HG03558 (cell line): Measurements from ENCODE around the gene GNAT3.

Experiments
- ATAC-seq: cut with Tn5 transposase; IDR thresholded peaks from one replicate; pipeline ENCODE4 v1.9.1; 2021; ENCODE audit warnings: moderate number of reproducible peaks; ENCODE audit not compliant: unreplicated experiment; ENCODE audit errors: extremely low read depth

GNAT3 gene

DNA sequence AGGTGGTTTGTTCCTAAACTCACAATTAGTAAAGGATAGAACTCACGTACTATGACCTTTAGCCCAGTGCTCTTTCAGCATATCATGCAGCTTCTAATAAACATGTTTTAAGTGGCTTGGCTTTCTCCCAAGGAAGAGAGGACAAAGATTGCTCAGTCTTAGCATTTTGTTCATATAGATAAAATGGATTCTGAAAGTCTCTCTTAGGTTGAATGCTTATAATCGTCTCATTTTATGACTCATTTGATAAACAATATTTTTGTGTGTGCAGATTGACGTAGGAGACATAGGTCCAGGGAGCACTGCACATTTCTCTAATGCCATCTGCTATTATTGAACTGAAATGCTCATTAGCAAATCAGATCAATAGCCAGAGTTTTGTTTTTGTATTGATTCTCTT lies 44.8 kb downstream of the GNAT3 start:
- ATAC-seq = no peak

DNA sequence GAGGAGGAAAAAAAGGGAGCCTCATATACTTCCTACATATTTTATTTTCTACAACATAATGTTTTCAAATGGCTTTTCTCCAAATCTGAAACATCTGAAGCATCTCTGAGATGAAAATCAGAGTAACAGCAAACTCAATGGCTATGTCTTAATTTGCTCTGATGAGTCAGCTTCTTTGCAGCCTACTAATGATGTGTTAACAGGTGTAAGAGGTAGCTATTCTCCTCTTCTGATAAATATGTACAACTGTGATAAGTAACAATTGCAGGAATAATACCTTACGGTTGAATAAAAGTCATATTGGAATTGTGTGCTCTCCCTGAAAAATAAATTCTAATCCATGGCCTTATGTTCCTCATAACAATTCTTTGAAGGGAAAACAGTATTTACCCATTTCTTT lies 45.2 kb downstream of the GNAT3 start:
- no peak for ATAC-seq

DNA sequence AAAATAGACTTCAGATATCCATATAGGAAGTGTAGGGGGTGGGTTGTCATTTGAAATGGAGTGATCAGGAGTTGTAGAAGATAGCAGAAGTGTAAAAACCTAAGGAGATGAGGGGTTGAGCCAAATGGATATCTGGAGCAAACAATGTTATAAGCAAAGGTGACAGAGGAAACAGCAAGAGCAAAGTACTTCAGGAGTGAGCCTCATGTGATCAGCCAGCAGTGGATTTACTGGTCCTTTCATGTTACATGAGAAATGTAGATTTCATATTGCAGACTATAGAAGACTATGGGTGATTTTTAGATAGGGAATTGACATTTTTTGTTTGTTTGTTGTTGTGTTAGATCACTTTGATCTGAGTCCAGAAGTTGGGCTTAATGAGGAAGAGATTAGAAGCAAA lies 47.7 kb downstream of the GNAT3 start:
- ATAC-seq = no peak

DNA sequence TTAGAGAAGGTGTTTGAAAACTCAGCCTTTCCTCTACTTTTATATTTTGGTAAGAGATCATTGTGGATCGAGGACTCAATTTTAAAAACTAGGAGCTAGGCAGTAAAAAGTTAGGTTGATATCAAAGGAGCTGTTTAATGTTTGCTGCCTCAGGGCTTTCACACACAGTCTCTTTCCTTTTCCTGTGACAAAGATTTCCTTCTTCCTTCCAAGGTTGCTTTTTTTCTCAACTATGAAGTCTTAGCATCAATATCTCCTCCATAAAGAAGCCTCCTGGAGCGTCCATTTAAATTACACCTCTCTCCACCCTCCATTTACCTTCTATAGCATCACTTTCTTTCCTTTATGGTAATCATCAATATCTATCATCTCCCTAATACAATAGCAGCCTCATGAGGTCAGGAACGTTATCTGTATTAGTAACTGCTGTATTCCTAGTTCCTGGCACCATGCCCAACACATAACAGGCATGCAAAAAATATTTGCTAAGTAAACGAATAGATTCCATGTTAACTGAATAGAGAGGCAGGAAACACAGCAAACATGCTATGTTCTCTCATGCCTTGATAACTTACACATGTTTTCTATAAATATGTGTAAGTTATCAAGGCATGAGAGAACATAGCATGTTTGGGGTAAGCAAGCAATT lies 48.5 kb downstream of the GNAT3 start:
- ATAC-seq = no peak

DNA sequence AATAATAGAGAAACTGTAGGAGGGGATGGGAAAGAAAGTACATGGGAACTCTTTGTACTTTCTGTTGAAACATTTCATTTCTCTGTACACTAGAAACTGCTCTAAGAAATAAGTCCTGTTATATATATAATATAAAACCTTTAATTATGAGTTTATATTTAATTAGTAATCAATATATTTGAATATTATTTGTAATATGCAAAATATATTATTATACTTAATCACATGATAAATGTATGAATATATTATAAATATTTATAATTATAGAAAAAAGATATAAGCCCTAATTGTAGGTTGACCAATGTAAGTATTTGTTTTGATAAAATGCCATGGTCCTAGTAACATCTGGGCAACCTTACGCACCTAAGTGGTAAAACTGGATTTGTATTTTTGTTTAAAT lies 51.0 kb downstream of the GNAT3 start:
- no peak for ATAC-seq

DNA sequence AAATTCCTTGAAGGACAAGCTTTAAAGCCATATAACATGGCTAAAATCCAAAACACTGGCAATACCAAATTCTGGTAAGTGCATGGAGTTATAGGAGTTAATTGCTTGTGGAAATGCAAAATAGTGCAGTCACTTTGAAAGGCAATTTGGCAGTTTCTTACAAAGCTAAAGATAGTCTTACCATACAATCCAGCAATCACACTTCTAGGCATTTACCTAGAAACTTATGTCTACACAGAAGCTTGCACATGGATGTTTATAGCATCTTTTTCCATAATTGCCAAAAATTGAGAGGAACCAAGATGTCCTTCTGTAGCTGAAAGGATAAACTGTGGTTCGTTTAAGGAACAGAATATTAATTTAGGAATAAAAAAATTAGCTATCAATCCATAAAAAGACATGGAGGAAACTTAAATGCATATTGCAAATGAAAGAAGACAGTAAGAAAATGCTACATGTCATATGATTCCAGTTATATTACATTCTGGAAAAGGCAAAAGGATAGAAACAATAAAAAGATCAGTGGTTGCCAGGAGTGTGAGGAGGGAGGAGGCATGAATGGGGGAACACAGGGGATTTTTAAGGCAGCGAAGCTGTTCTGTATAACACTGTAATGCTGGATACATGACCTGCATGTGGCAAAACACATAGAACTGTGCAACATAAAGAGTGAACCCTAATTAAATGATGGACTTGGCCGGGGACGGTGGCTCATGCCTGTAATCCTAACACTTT lies 51.9 kb downstream of the GNAT3 start:
- no peak for ATAC-seq

DNA sequence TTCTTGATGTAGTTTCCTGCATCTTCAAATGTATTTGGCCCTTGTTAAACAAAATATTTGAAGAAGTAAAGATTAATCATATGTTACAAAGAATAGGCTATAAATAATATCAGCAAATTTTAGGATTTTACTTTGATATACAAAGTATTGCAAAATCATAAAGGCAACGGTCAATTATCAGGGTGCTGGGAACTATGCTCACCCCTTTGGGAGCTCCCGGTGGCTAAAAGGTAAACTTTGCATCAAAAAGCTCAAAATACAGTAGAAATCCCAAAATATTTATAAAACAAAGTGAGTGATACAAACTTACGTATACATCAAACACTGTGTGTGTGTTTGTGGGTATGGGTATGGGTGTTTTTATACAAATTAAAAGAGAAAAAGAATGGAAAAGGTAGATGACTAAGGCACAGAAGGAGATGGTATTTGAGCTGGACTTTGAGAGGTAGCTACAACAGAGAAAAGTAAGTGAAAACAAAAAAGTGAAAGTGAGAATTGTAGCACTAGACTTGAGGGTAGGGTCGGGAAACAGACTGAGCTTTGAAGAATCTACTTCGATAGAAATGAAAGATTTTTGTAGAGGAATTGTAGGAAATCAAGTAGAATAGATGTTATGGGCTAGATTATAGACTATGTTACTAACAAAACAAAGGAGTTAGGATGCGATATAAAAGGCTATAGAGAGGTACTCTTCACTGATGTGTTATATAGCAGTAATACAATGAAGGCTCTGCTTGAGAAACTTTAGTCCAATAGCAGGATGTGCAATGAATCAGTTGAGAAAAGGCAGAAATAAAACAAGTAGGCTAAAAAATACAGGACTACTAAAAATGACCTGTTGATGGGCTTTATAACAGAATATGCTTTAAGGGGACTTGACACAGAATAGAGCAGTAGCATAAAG lies 52.8 kb downstream of the GNAT3 start:
- ATAC-seq = no peak

DNA sequence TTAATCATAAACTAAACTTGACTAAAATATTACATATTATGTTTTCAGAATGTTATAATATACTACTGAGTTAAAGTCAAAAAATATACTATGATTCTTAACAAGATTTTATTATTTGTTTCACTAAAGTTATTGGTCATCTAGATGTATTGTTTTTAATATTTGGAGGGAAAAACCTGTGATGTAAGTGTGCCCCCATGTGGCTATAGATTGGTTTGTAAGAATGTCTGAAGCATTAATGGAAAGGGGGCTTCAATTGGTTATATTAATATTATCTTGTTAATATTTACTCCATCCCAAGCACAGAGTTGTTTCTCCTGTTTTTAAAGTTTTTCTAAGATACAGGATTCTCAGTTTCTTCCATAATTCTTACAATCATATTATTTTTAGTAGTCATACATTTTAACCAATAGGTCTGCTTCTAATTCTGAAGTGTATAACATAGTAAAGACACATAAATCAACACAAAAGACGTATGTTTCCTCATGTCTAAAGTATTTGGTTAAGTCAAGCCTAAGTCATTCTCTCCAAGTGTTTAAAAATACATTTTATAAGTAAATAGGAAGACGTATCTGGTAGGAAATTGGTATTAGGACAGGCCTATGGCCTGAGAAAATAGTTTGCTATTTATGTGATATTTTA lies 58.0 kb downstream of the GNAT3 start:
- no peak for ATAC-seq

DNA sequence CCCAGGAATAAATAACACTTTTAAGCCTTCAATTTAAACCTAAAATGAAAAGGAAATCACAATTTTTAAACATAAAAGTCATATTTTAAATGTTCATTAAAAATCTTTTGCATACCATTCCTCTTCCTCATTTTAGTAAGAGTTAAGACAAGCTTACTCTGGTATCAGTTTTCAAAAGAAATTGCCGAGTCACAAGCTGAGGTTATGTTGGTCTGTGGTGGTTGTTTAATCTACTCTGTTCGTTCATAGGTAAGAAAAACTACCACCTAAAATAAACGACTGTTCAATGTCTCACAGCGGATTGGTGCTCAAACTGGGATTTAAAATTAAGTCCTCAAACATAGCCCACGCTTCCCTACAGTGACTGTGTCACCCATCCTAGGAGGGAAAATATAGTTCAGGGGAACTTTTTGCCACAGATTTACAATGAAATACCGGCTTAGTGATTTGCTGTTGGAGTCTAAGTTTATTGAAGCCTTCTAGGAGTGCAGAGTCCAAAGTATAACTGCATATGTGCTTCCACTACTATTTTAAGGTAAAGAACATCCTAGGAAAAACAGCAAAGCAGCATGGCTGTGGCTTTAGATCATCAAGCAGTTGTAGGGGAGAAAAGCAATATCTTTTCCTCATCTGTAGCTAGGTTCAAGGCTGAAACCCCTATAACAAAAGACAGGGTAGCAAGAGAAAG lies 61.1 kb downstream of the GNAT3 start:
- no peak for ATAC-seq

DNA sequence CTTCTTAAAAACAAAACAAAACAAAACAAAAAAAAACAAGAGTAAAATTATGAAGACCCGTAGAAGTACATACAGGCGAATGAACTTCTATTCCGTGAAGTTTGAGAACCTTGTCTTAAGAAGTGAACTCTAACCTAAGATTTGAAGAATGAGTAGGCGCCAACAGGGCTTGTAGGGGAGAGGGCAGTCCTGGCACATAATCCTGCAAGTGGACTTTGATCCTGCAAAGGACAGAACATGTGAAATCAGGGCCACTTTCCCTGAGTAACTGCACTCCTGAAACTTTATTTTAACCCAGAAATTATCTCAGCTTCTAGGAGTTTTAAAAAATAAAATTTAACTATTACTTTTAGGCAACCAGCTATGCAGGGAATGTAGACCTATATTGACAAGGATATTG lies 62.0 kb downstream of the GNAT3 start:
- ATAC-seq = no peak

DNA sequence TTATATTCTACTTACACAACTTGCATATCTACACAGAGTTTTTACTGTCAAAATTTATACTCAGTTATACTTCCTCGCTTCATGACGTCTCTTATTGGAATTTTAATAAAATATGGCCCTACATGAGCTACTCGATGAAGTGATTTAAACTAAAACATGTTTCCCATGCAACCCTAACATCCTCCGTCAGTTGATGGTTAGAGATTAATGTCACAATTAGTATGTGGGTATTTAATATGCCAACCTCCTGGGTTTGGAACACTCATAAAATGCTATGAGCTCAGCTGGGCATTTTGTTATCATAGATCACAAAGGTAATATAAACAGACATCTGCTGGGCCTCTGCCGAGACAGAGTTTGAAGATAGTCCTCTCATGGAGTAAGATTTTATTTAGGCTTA lies 66.5 kb downstream of the GNAT3 start:
- ATAC-seq = no peak

DNA sequence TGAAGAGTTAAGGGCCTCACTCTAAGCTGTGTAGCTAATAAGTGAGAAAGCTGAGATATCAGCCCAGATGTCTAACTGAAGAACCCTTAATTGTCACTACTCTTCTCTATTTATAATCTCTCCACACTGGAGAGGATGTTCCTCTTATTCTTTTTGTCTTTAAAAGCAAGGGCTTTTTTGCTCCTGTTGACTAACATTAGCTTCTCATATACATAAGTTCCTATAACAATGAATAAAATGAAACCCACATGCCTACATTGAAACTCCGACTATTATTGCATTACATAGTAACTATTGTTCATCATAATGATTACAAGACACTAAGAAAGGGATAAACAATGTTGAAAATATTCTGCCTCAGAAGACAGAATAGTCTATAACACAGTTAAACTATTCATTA lies 67.1 kb downstream of the GNAT3 start:
- no peak for ATAC-seq

DNA sequence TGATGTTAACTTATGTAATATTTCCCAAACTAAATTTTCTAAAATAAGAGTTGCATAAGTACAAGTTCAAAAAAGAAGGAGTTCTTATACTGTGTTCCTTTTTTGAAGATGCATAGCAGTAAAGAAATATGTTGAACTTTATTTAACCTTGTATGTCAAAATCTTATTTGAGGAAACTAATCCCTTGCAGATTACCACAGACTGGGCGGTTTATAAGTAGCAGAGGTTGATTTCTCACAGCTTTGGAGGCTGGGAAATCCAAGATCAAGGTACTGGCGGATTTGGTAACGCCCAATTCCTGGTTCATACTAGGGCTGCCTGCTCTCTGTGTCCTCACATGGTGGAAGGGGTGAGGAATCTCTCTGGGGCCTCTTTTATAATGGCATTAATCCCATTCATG lies 68.5 kb downstream of the GNAT3 start:
- ATAC-seq = no peak

DNA sequence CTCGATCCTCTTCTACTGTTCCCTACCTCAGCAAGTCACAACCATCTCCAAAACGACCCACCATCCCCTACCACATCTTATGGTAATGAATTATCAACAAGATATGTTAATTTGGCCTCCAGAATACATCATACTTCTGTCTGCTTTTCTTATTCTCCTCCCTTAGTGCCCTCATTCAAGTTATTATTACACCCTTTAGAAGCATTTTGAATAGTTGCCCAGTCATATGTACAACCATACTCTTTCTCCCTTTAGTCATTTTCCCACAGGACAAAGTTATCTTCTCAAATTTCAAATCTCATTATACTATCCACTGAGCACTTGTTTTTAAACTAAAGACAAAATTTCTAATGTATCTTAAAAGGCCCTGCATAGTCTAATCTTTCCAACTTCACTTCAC lies 71.0 kb downstream of the GNAT3 start:
- no peak for ATAC-seq

DNA sequence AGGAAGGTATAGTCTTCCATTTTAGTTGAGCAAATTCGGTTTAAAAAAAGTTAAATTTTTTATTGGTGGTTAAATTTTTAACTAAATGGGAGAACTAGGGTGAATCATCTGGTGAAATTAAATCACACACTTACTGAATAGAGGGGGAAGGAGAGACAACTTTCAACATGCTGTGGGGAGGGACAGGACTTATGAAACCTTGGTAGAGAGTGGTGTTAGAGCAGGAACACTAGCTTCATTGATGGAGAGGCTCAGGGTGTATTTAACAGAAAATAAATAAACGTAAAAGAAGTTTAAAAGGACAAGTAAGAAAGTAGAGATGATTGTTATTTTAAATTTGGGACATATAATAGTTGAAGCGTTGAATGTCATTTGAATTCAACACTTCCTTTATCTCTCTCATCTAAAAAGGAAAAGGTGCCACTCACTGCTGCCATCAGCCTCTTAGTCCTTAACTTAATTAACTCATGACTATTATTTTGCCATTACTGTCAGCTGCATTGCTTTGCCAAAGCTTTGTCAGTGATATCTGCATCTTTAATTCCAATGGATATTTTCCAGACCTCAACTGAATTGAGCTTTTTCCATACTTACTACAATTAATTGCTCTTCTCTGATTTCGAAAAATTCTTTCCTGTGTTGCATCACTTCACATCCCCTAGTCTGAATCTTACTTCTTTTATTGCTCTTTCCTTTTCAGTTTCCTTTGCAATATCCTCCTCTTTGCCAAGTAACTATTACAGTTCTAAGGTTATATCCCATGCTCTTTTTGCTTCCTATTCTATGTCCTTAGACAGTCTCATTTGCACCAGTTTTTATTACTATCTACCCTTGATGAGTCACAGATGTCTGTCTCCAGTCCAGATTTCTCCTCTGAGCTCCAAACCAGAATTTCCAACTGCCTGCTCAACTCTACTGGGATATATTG lies 71.7 kb downstream of the GNAT3 start:
- ATAC-seq = no peak

DNA sequence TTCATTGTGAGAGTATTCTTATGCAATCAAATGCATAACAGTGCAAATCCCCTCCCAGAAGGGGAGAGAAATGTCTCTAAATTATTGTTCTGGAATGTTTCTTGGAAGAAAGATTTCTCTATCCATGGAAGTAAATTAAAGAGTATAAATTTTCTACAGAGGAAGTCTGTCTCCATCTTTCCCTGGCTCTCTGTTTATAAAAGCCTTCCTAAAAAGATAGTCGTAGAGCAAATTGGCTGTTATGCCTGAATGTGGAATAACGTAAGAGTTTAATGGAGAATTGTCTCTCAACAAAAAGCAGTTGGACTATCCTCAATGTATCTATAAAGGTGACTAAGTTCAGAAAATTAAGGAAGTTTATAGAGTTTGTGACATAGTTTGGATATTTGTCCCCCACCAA lies 76.3 kb downstream of the GNAT3 start:
- ATAC-seq = no peak

DNA sequence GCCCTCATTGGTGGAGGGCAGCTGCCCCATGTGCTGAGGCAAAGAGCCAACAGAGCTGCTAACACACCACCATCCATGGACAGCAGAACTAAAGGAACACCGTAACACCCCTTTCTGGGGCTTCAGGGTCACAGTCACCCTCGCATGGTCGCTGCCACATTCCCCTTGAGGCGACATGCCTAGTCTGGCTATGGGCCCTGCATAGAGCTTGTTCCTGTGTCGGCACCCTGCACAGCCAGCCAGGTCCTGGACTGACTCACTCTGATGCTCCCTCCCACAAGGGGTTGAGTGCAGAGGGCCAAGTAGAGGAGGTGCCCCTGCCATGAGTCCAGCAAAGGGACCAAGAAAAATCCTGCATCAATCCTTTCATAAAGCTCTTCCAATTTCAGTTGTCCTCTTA lies 77.8 kb downstream of the GNAT3 start:
- ATAC-seq = no peak

DNA sequence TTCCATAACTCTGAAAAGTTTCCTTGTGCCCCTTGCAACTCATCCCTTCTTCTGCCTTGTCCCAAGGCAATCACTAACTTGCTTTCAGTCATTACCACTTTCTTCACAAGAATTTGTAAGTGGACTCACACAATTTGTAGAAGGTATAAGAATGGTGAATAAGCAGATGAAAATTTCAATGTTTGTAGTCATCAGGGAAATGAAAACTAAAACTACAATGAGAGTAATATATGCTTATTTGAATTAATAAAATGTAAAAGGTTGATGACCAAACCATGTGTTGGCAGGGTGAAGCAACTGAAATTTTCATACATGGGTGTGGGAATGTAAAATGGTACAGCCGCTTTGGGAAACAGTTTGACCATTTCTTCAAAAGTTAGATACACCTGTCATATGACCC lies 79.7 kb downstream of the GNAT3 start:
- no peak for ATAC-seq

DNA sequence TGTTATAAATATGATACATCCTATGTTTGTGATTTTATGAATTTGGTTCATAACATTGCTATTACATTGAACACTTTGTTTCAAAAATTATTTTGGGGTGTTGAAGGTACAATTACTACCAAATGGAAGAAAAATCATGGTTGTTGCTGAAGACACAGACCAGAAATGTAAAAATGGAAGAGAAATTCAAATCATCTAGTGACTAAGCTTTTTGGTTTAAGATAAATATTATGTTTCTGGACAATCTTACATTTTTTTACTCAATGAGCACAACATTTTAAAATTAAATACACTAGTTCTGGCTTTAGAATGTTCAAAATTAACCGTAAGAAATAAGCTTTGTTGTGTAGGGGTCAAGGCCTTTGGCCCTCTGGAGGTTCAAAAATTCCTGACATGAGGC lies 82.7 kb downstream of the GNAT3 start:
- ATAC-seq = no peak
